Parathyroid adenoma (tissue), 2 donors: ENCODE results near the gene CLDND2.

Experiments
- H2AFZ ChIP-seq: fragments of 300-600 bp; sonication (generic); one replicate; pipeline ENCODE4 v1.7.0; 2017; ENCODE audit warnings: antibody characterized with exemption, mild to moderate bottlenecking
- H3K27ac ChIP-seq: fragments of 300-600 bp; sonication (generic); one replicate; pipeline ENCODE4 v1.7.0; 2017
- H3K27me3 ChIP-seq: fragments of 300-600 bp; sonication (generic); one replicate; pipeline ENCODE4 v1.7.0; 2017; ENCODE audit warnings: low read length; ENCODE audit not compliant: control insufficient read depth, insufficient read depth
- H3K36me3 ChIP-seq: fragments of 300-600 bp; sonication (generic); one replicate; pipeline ENCODE4 v1.7.0; 2017; ENCODE audit warnings: low read length; ENCODE audit not compliant: control insufficient read depth, insufficient read depth
- H3K4me1 ChIP-seq: fragments of 300-600 bp; sonication (generic); one replicate; pipeline ENCODE4 v1.7.0; 2017; ENCODE audit warnings: control low read depth
- H3K4me2 ChIP-seq: fragments of 300-600 bp; sonication (generic); one replicate; pipeline ENCODE4 v1.7.0; 2017; ENCODE audit warnings: low read length
- H3K4me3 ChIP-seq: fragments of 300-600 bp; sonication (generic); one replicate; pipeline ENCODE4 v1.7.0; 2017; ENCODE audit warnings: low read depth, low read length
- H3K79me2 ChIP-seq: fragments of 300-600 bp; sonication (generic); one replicate; pipeline ENCODE4 v1.7.0; 2017; ENCODE audit warnings: control low read depth
- H3K9ac ChIP-seq: fragments of 300-600 bp; sonication (generic); one replicate; pipeline ENCODE4 v1.7.0; 2017; ENCODE audit warnings: mild to moderate bottlenecking
- H3K9me3 ChIP-seq: fragments of 300-600 bp; sonication (generic); one replicate; pipeline ENCODE4 v1.7.0; 2017; ENCODE audit warnings: low read length; ENCODE audit not compliant: control insufficient read depth
- TF ChIP-seq, protein P1 (sequence below): fragments of 300-600 bp; sonication (generic); IDR thresholded peaks from one replicate; pipeline ENCODE4 v1.7.0; 2017; ENCODE audit warnings: antibody characterized with exemption, mild to moderate bottlenecking
- donor health status: primary hyperparathyroidism.

Gene CLDND2

DNA sequence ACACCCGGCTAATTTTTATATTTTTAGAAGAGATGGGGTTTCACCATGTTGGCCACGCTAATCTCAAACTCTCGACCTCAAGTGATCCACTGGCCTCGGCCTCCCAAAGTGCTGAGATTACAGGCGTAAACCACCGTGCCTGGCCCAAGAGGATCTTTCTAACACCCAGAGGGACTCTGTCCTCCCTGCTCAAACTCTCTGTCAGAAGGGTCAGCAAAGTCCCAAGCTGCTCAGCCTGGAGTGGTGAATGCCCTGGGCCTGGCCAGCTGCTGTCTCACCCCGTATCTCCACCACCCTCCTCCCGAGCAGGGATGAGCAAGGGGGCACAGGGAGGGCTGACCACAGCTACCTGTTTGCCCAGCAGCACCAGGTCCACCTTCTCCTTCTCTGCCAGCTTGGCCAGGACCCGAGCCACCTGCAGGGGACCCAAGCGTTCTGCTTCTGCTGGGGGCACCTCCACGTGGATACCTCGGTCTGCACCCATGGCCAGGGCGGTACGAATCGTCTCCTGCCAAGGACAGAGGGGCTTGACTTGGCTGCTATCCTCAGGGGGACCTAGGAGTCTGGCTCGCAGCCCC is 15.9 kb downstream of the CLDND2 start:
- no peak overlapping the region for H3K9ac ChIP-seq
- no peaks in the 10 kb centered on the region for H3K9me3 ChIP-seq
- peaks cover 13% of the 10 kb centered on the region for H3K4me1 ChIP-seq
- TF ChIP-seq, protein P1, sequence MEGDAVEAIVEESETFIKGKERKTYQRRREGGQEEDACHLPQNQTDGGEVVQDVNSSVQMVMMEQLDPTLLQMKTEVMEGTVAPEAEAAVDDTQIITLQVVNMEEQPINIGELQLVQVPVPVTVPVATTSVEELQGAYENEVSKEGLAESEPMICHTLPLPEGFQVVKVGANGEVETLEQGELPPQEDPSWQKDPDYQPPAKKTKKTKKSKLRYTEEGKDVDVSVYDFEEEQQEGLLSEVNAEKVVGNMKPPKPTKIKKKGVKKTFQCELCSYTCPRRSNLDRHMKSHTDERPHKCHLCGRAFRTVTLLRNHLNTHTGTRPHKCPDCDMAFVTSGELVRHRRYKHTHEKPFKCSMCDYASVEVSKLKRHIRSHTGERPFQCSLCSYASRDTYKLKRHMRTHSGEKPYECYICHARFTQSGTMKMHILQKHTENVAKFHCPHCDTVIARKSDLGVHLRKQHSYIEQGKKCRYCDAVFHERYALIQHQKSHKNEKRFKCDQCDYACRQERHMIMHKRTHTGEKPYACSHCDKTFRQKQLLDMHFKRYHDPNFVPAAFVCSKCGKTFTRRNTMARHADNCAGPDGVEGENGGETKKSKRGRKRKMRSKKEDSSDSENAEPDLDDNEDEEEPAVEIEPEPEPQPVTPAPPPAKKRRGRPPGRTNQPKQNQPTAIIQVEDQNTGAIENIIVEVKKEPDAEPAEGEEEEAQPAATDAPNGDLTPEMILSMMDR = no peak
- H3K36me3 ChIP-seq = no peaks in the 10 kb centered on the region
- no peak overlapping the region for H3K4me2 ChIP-seq
- no peak overlapping the region for H3K27ac ChIP-seq
- H2AFZ ChIP-seq = no peak overlapping the region
- H3K79me2 ChIP-seq = peaks cover 3% of the 10 kb centered on the region
- no peaks in the 10 kb centered on the region for H3K27me3 ChIP-seq
- no peak overlapping the region for H3K4me3 ChIP-seq

DNA sequence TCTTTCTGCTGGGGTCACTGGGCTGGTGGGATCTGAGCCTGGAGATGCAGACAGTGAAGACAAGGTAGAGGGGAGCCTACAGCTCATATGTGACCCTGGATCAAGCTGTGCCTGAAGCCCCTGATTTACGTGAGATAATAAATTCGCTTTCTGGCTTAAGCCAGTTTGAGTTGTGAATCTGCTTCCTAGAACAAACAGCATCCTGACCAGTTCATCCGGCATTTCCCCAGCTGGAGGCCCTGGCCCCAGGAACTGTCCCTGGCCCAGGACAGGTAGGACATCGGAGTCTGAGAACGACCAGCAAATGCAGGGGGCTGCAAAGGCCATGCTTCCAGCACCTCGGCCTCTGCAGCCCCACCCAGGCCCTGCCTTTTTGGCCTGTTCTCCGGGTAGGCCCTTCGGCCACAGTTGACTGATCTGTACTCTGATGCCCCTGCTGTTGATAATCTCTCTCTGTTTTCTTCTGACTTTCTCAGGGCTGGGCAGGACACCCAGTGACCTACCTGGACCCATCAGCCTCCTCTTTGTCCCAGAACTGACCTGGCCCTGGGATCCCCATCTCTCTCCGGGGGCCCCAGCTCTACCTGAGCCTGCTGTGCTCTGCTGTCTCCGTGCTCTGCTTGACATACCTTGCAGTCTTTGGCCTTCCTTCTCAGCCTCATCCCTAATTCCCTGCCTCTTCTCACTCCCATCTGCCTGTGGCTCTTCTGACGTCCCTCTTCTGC is 17.4 kb downstream of the CLDND2 start:
- Histone ChIP-seq H3K4me2 (no peak overlapping the region), H3K27ac (no peak overlapping the region), H3K9me3 (no peaks in the 10 kb centered on the region), H3K79me2 (no peaks in the 10 kb centered on the region), H2AFZ (no peak overlapping the region), H3K36me3 (no peaks in the 10 kb centered on the region), H3K27me3 (no peaks in the 10 kb centered on the region), H3K4me3 (no peak overlapping the region), H3K4me1 (peaks cover 13% of the 10 kb centered on the region), H3K9ac (no peak overlapping the region)
- TF ChIP-seq, protein P1 = no peak

DNA sequence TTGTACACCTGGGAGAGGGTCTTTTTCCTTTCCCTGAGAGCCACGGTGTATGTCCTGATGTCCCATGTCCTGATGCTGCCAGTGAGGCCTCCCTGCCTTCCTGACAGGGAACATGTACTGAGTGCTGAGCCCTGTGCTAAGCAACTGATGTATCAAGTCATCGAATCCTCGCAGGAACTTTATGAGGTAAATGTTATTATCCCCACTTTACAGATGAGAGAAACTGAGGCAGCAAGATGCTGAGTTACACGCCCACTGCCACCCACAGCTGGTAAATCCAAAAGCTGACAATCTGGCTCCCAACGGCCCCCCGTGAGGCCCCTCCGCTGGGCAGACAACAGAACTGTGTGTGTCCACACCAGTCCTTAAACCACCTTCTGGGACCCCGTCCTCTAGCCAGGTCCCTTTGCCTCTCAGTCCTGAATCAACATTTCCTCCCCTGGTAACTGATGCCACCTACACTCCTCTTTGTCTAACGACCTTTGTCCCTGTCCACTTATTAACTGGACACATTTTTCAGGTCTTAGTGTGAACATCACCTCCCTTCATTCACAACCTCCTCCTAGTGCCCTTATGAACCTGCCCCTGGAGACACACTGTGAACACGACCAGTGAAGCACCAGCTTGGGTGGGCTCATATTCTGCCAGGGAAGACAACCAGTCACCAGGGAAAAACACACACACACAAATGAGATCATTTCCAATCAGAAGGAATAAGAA is 21.4 kb downstream of the CLDND2 start:
- no peaks in the 10 kb centered on the region for H3K27me3 ChIP-seq
- no peak overlapping the region for H3K4me2 ChIP-seq
- H3K9ac ChIP-seq = no peak overlapping the region
- H3K36me3 ChIP-seq = no peaks in the 10 kb centered on the region
- TF ChIP-seq, protein P1 = no peak
- H3K4me3 ChIP-seq = no peak overlapping the region
- no peaks in the 10 kb centered on the region for H3K9me3 ChIP-seq
- H3K79me2 ChIP-seq = no peaks in the 10 kb centered on the region
- H3K4me1 ChIP-seq = peaks cover under 1% of the 10 kb centered on the region
- H3K27ac ChIP-seq = no peak overlapping the region
- no peak overlapping the region for H2AFZ ChIP-seq

DNA sequence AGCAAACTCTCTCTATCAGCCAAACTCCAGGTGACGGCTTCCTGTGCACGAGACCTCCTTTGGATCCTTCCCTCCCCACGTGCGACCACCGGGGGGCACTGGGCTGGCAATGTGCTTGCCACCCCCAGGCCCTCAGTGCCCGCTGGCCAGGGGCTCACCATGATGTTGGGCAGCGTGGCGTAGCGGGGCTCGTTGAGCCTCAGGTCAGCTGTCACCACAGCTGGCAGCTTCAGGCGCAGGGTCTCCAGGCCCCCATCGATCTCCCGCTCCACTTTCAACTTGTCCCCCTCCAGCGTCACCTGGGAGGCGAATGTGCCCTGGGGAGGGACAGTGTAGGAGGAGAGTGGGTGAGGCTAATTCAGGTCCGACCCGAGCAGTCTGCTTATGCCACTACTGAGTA is 22.1 kb downstream of the CLDND2 start:
- Histone ChIP-seq H3K9ac (no peak overlapping the region), H3K4me2 (no peak overlapping the region), H3K4me1 (peaks cover 6% of the 10 kb centered on the region), H3K4me3 (no peak overlapping the region), H3K27ac (no peak overlapping the region), H3K9me3 (no peaks in the 10 kb centered on the region), H3K27me3 (no peaks in the 10 kb centered on the region), H2AFZ (no peak overlapping the region), H3K36me3 (no peaks in the 10 kb centered on the region), H3K79me2 (no peaks in the 10 kb centered on the region)
- TF ChIP-seq, protein P1 = no peak
